Keratinocyte (primary cell): ENCODE data around the gene CHCHD6. TPM values are rescaled to one million over a fixed set of nuclear protein-coding genes. Genes with fewer than 3 reads are reported as not detected.

ENCODE experiments used
- DNase-seq: peaks from one replicate; pipeline ENCODE4 v3.0.0-alpha.2; 2011; ENCODE audit warnings: low read depth, missing footprints, low spot score
- FAIRE-seq: peaks from 2 replicates; lab custom pipeline; 2011; peaks lifted over from hg19 to GRCh38; lab: Jason Lieb, UNC
- H2AFZ ChIP-seq: 2 replicates; pipeline ENCODE4 v1.6.0; 2012; ENCODE audit warnings: low read length, control low read depth, inconsistent platforms; ENCODE audit not compliant: control insufficient read depth
- H3K27ac ChIP-seq: 2 replicates; pipeline ENCODE4 v1.5.1; 2011; ENCODE audit warnings: low read length; ENCODE audit not compliant: control insufficient read depth, insufficient read depth
- H3K27me3 ChIP-seq: 3 replicates; pipeline ENCODE4 v1.6.0; 2011; ENCODE audit warnings: low read length; ENCODE audit not compliant: control insufficient read depth, insufficient read depth; ENCODE audit errors: extremely low read depth
- H3K36me3 ChIP-seq, 2 experiments: 2 replicates in 1 of 2; 3 replicates in 1 of 2; pipeline ENCODE4 v1.5.1; 2011; ENCODE audit warnings: low read length in 2 of 2, mild to moderate bottlenecking in 1 of 2; ENCODE audit not compliant: control insufficient read depth in 2 of 2, insufficient read depth in 2 of 2; ENCODE audit errors: extremely low read depth in 1 of 2
- H3K4me1 ChIP-seq: 3 replicates; pipeline ENCODE4 v1.5.1; 2011; ENCODE audit warnings: low read length; ENCODE audit not compliant: control insufficient read depth, insufficient read depth; ENCODE audit errors: extremely low read depth
- H3K4me2 ChIP-seq: 3 replicates; pipeline ENCODE4 v1.6.0; 2011; ENCODE audit warnings: low read depth, low read length; ENCODE audit not compliant: control insufficient read depth, insufficient read depth; ENCODE audit errors: extremely low read depth
- H3K4me3 ChIP-seq, 3 experiments: fragments of 200-600 bp in 1 of 3; sonication (generic) in 1 of 3; 2 replicates in 2 of 3; 3 replicates in 1 of 3; pipeline ENCODE4 v1.5.1; 2011 to 2016; ENCODE audit warnings: low read length in 3 of 3, mild to moderate bottlenecking in 3 of 3, control low read depth in 2 of 3, inconsistent platforms in 1 of 3, low read depth in 1 of 3, mixed read lengths in 1 of 3, mixed run types in 1 of 3, moderate library complexity in 1 of 3; ENCODE audit not compliant: control insufficient read depth in 2 of 3, insufficient read depth in 2 of 3; ENCODE audit errors: extremely low read depth in 1 of 3
- H3K79me2 ChIP-seq: 2 replicates; pipeline ENCODE4 v1.6.0; 2012; ENCODE audit warnings: low read length; ENCODE audit not compliant: control insufficient read depth, insufficient read depth
- H3K9ac ChIP-seq: 3 replicates; pipeline ENCODE4 v1.6.0; 2011; ENCODE audit warnings: low read length; ENCODE audit not compliant: control insufficient read depth, insufficient read depth; ENCODE audit errors: extremely low read depth
- H3K9me1 ChIP-seq: 3 replicates; pipeline ENCODE4 v1.6.0; 2011; ENCODE audit warnings: low read length; ENCODE audit not compliant: control insufficient read depth, insufficient read depth; ENCODE audit errors: extremely low read depth
- H3K9me3 ChIP-seq: 2 replicates; pipeline ENCODE4 v1.5.1; 2012; ENCODE audit warnings: low read depth, low read length; ENCODE audit not compliant: control insufficient read depth
- H4K20me1 ChIP-seq: 3 replicates; pipeline ENCODE4 v1.6.0; 2011; ENCODE audit warnings: low read length; ENCODE audit not compliant: control insufficient read depth, insufficient read depth; ENCODE audit errors: extremely low read depth
- EZH2 ChIP-seq: IDR thresholded peaks from one replicate; pipeline ENCODE4 v1.6.1; 2012; ENCODE audit warnings: inconsistent platforms, mild to moderate bottlenecking, low read length, moderate library complexity
- dilution Hi-C: fragments of 300-500 bp; cut with MboI; formaldehyde crosslinking; loops from one replicate; pipeline ENCODE4 v1.7.0; 2020; ENCODE audit warnings: low sequenced_read_pairs; ENCODE audit not compliant: extremely low pct_ligation_motif_present
- polyA plus RNA-seq, 5 experiments: library from polyadenylated mRNA; depleted of rRNA in 3 of 5; stranded (reverse) in 3 of 5; stranded (forward) in 1 of 5; unstranded in 1 of 5; fragments of >200 nt; gene quantifications; 1 replicate in 1 of 5; 2 replicates in 3 of 5; 3 replicates in 1 of 5; pipeline versions ENCODE4 v1.2.1 to v1.2.3, GENCODE V29; 2011 to 2012; ENCODE audit warnings: missing spikeins in 2 of 5, low read depth in 1 of 5, low replicate concordance in 1 of 5
- TF ChIP-seq, protein P1 (sequence below), 3 experiments: IDR thresholded peaks in 1 of 3; conservative IDR thresholded peaks in 1 of 3; optimal IDR thresholded peaks in 1 of 3; 2 replicates in 2 of 3; 3 replicates in 1 of 3; pipeline versions ENCODE3 to v1.5.1; 2011; ENCODE audit warnings: low read length in 3 of 3, mild to moderate bottlenecking in 3 of 3, moderate library complexity in 2 of 3, control low read depth in 1 of 3, inconsistent platforms in 1 of 3; ENCODE audit not compliant: insufficient read depth in 2 of 3; ENCODE audit errors: extremely low read depth in 1 of 3

The CHCHD6 gene
- polyA plus RNA-seq, 1 donor (not counting 4 experiments of a cell fraction or from before 2014, with no cell fraction given): 21.7 TPM

DNA sequence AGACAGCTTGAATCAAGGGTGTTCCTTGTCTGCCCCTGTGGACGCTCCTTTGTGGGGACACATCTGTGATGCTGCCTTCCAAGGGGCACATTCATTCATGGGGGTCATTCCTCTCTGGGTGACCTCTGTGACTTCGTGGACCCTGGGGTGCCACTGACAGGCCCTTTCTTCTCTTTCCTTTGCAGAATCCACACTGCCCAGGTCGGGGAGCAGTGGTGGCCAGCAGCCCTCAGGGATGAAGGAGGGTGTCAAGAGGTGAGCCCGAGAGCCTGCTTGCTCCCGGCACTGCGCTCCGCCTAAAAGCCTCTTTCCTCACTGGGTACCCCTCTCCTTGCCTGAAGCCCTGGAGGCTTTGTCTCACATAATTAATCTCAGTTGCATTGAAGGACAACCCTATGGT is 26.3 kb downstream of the CHCHD6 start:
- no peak for FAIRE-seq
- Histone ChIP-seq H3K27me3 (no peaks in the 10 kb centered on the region), H3K27ac (no peak overlapping the region), H3K9me3 (no peaks in the 10 kb centered on the region), H3K79me2 (peaks cover 1% of the 10 kb centered on the region), H3K4me1 (no peaks in the 10 kb centered on the region), H3K4me2 (no peak overlapping the region), H4K20me1 (no peaks in the 10 kb centered on the region), H2AFZ (no peak overlapping the region), H3K9ac (no peak overlapping the region), H3K36me3 (peaks cover 3 to 25% of the 10 kb centered on the region in 2 experiments), H3K4me3 (no peak overlapping the region), H3K9me1 (no peaks in the 10 kb centered on the region)
- no peak for DNase-seq
- no peak for TF ChIP-seq EZH2
- TF ChIP-seq, protein P1, sequence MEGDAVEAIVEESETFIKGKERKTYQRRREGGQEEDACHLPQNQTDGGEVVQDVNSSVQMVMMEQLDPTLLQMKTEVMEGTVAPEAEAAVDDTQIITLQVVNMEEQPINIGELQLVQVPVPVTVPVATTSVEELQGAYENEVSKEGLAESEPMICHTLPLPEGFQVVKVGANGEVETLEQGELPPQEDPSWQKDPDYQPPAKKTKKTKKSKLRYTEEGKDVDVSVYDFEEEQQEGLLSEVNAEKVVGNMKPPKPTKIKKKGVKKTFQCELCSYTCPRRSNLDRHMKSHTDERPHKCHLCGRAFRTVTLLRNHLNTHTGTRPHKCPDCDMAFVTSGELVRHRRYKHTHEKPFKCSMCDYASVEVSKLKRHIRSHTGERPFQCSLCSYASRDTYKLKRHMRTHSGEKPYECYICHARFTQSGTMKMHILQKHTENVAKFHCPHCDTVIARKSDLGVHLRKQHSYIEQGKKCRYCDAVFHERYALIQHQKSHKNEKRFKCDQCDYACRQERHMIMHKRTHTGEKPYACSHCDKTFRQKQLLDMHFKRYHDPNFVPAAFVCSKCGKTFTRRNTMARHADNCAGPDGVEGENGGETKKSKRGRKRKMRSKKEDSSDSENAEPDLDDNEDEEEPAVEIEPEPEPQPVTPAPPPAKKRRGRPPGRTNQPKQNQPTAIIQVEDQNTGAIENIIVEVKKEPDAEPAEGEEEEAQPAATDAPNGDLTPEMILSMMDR (optimal IDR thresholded peaks at IDR 0.05 in 1 of 3, IDR thresholded peaks at IDR 0.05 in 1 of 3, conservative IDR thresholded peaks at IDR 0.05 in 1 of 3; ENCODE audit: extremely low read depth in 1 of 3, insufficient read depth in 2 of 3, low read length in 3 of 3): no peak
- dilution Hi-C loops: no loop called here

DNA sequence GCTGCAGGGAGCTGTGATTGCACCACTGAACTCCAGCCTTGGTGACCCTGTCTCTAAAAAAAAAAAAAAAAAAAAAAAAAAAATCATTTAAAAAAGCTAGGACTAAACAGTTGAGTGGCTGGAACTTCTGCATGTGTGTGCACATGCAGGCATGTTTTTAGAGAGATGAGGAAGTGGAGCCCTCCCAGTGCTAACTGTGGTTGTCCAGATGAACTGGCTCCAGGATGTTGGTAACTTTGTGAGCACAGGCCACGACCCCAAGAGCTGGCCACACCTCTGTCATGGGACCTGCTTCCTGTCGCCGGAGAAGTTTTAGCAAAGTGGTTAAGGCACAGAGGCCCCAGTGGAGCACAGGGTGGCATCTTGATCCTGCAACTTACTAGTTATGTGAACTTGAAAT is 27.0 kb downstream of the CHCHD6 start:
- no peak overlapping the region for H3K4me3 ChIP-seq
- H3K9me3 ChIP-seq: no peaks in the 10 kb centered on the region
- dilution Hi-C loops: no loop called here
- H3K4me1 ChIP-seq: no peaks in the 10 kb centered on the region
- no peak for TF ChIP-seq EZH2
- TF ChIP-seq, protein P1 (optimal IDR thresholded peaks at IDR 0.05 in 1 of 3, IDR thresholded peaks at IDR 0.05 in 1 of 3, conservative IDR thresholded peaks at IDR 0.05 in 1 of 3; ENCODE audit: extremely low read depth in 1 of 3, insufficient read depth in 2 of 3, low read length in 3 of 3): no peak
- no peak for FAIRE-seq
- H3K9me1 ChIP-seq: no peaks in the 10 kb centered on the region
- peaks cover 3 to 26% of the 10 kb centered on the region in 2 experiments for H3K36me3 ChIP-seq
- H3K27ac ChIP-seq: no peak overlapping the region
- no peaks in the 10 kb centered on the region for H3K27me3 ChIP-seq
- H3K9ac ChIP-seq: no peak overlapping the region
- no peaks in the 10 kb centered on the region for H4K20me1 ChIP-seq
- peaks cover 1% of the 10 kb centered on the region for H3K79me2 ChIP-seq
- no peak overlapping the region for H2AFZ ChIP-seq
- DNase-seq: no peak
- no peak overlapping the region for H3K4me2 ChIP-seq
